Suprapubic skin (tissue), 4 donors: ENCODE results near the gene MCL1. TPM values are rescaled to one million over a fixed set of nuclear protein-coding genes. Genes with fewer than 3 reads are reported as not detected.
A peak's percentile ranks its signal among the peaks of the same experiment; 100 is the strongest.

Source experiments
- DNase-seq, 2 donors: peaks; one replicate each; pipeline ENCODE4 v3.0.0-alpha.2; 2019; ENCODE audit warnings: low spot score in 2 of 2
- H3K27ac ChIP-seq: fragments of 200-600 bp; sonication (generic); one replicate; pipeline ENCODE4 v1.5.1; 2019
- H3K27me3 ChIP-seq: fragments of 200-600 bp; sonication (generic); one replicate; pipeline ENCODE4 v1.5.1; 2019
- H3K36me3 ChIP-seq: fragments of 200-600 bp; sonication (generic); one replicate; pipeline ENCODE4 v1.5.1; 2019
- H3K4me1 ChIP-seq: fragments of 200-600 bp; sonication (generic); one replicate; pipeline ENCODE4 v1.5.1; 2019
- H3K4me3 ChIP-seq: fragments of 200-600 bp; sonication (generic); one replicate; pipeline ENCODE4 v1.5.1; 2019; ENCODE audit warnings: mild to moderate bottlenecking
- H3K9me3 ChIP-seq: fragments of 200-600 bp; sonication (generic); one replicate; pipeline ENCODE4 v1.5.1; 2019
- EP300 ChIP-seq: sonication (generic); formaldehyde crosslinking; IDR thresholded peaks from one replicate; pipeline ENCODE4 v1.6.1; 2017; ENCODE audit warnings: antibody characterized with exemption
- POLR2A ChIP-seq, 2 donors: fragments of 450-650 bp; IDR thresholded peaks; one replicate each; pipeline ENCODE4 v1.6.1; 2017; ENCODE audit warnings: antibody characterized with exemption in 2 of 2, mild to moderate bottlenecking in 2 of 2, moderate library complexity in 2 of 2
- POLR2AphosphoS5 ChIP-seq, 3 donors: sonication (generic); formaldehyde crosslinking; IDR thresholded peaks; one replicate each; pipeline ENCODE4 v1.6.1; 2017; ENCODE audit warnings: antibody characterized with exemption in 3 of 3
- WGBS: methylation state at CpG from one replicate; pipeline ENCODE4 v1.1.5; 2018; 5-methylcytosine and 5-hydroxymethylcytosine counted together
- total RNA-seq, 4 donors: library from RNA; depleted of rRNA; stranded (reverse); fragments of >200 nt; gene quantifications; one replicate each; pipeline ENCODE4 v1.1.0, GENCODE V29; 2016
- TF ChIP-seq, protein P1 (sequence below), 2 donors: fragments of 200-600 bp in 1 of 2; fragments of 450-650 bp in 1 of 2; sonication (generic) in 1 of 2; IDR thresholded peaks; one replicate each; pipeline ENCODE4 v1.5.1; 2016 to 2019; ENCODE audit warnings: antibody characterized with exemption in 2 of 2, mild to moderate bottlenecking in 1 of 2, moderate library complexity in 1 of 2

MCL1 gene
- total RNA-seq, 4 donors from 2014 or later, result 211 to 307 (median 270) TPM

DNA sequence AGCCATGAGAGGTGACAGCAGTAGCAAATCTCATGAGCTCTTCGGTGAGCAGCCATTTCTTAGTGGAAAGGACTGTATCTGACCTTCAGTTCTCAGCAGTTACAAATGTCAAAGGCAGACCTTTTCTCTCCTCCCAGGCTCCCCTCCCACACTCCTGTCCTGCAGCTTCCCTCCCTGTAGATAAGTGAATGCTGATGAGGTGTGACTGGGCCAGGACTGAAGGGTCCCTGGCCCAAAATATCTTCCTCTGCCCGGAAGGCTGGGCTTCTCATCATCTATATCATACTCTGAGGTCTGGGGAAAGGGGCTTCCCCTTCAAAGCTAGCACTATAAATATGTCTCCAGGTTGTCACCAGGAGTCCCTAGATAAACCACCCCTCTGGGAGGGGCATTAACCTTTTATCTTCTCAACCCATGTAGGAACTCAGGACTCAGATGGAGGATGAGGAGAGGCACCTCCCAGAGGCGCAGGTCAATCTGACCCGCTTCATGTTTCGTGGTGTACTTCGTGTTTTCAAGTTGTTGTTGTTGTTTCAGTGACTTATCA, 33.9 kb downstream of the MCL1 start:
- TF ChIP-seq POLR2A (IDR thresholded peaks at IDR 0.05) (no peak), POLR2AphosphoS5 (IDR thresholded peaks at IDR 0.05) (no peak), EP300 (no peak)
- TF ChIP-seq, protein P1, sequence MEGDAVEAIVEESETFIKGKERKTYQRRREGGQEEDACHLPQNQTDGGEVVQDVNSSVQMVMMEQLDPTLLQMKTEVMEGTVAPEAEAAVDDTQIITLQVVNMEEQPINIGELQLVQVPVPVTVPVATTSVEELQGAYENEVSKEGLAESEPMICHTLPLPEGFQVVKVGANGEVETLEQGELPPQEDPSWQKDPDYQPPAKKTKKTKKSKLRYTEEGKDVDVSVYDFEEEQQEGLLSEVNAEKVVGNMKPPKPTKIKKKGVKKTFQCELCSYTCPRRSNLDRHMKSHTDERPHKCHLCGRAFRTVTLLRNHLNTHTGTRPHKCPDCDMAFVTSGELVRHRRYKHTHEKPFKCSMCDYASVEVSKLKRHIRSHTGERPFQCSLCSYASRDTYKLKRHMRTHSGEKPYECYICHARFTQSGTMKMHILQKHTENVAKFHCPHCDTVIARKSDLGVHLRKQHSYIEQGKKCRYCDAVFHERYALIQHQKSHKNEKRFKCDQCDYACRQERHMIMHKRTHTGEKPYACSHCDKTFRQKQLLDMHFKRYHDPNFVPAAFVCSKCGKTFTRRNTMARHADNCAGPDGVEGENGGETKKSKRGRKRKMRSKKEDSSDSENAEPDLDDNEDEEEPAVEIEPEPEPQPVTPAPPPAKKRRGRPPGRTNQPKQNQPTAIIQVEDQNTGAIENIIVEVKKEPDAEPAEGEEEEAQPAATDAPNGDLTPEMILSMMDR (IDR thresholded peaks at IDR 0.05), result no peak
- Histone ChIP-seq H3K36me3 (no peaks in the 10 kb centered on the region), H3K27me3 (no peaks in the 10 kb centered on the region), H3K4me3 (no peak overlapping the region), H3K9me3 (no peaks in the 10 kb centered on the region), H3K4me1 (peaks cover 22% of the 10 kb centered on the region), H3K27ac (no peak overlapping the region)
- DNase-seq, result no peak
- WGBS, result 92% methylated on average over 6 of the region's 6 CpGs

DNA sequence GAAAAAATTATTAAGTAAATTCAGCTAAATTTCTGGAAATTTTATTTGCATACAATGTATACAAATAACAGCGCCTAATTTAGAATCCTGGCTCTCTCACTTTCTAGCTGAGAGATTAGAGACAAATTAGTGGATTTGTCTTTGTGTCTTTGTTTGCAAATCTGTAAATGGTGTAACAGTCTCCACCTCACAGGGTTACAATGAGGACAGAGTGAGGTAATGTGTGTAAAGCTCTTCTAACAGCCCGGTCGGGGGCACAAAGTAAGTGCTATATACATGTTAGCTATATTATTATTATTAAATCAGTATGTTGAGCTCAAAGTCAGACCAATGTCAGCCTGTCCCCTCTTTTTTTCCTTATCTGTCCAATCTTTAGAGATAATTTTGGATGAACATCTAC, 35.2 kb downstream of the MCL1 start:
- H3K4me1 ChIP-seq, result peaks cover 9% of the 10 kb centered on the region
- WGBS, result 68% methylated on average over 3 of the region's 3 CpGs
- H3K4me3 ChIP-seq, result no peak overlapping the region
- H3K27me3 ChIP-seq, result no peaks in the 10 kb centered on the region
- DNase-seq, result no peak
- H3K9me3 ChIP-seq, result no peaks in the 10 kb centered on the region
- peak overlapping the region; percentile 35 for H3K27ac ChIP-seq
- TF ChIP-seq, protein P1 (IDR thresholded peaks at IDR 0.05), result no peak
- no peak for TF ChIP-seq POLR2AphosphoS5 (IDR thresholded peaks at IDR 0.05)
- no peak for TF ChIP-seq EP300
- no peak for TF ChIP-seq POLR2A (IDR thresholded peaks at IDR 0.05)
- H3K36me3 ChIP-seq, result no peaks in the 10 kb centered on the region

DNA sequence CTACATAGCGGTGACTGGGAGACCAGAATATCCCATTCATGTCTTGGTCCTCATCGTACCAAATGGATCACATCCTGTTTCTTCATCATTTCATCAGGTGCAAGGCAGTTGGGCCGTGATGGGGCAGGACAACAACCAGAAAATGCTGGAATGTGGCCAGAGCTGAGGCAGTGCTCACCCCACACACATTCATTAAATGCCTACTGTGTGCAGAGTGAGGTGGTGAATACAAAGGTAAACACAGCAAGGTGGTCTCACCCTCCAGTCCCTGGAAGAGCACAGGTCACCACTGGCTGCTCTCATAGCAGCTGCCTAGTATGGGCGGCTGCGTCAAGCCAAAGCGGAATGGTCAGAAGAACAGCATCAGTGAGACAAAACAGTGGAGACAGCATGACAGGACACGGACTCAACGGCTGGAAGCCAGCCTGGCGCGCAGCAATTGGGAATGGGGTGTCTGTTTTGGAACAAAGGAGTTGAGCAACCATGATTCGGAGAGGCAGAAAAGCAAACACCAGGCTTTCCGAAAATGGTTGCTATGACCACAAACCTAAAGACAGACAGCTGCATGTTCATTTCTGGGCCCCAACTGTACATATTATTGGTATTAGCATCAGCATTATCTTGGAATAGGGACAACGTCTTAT, 35.8 kb downstream of the MCL1 start:
- Histone ChIP-seq H3K27me3 (no peaks in the 10 kb centered on the region), H3K9me3 (no peaks in the 10 kb centered on the region), H3K4me3 (no peak overlapping the region), H3K27ac (peak overlapping the region; percentile 18), H3K36me3 (no peaks in the 10 kb centered on the region), H3K4me1 (peaks cover 8% of the 10 kb centered on the region)
- peak in 1 of 2 donors; percentile 84 for DNase-seq
- WGBS, result 71% methylated on average over 13 of the region's 13 CpGs
- peak in 2 of 3 donors; percentile 11 to 56 for TF ChIP-seq POLR2AphosphoS5 (IDR thresholded peaks at IDR 0.05)
- TF ChIP-seq EP300, result no peak

DNA sequence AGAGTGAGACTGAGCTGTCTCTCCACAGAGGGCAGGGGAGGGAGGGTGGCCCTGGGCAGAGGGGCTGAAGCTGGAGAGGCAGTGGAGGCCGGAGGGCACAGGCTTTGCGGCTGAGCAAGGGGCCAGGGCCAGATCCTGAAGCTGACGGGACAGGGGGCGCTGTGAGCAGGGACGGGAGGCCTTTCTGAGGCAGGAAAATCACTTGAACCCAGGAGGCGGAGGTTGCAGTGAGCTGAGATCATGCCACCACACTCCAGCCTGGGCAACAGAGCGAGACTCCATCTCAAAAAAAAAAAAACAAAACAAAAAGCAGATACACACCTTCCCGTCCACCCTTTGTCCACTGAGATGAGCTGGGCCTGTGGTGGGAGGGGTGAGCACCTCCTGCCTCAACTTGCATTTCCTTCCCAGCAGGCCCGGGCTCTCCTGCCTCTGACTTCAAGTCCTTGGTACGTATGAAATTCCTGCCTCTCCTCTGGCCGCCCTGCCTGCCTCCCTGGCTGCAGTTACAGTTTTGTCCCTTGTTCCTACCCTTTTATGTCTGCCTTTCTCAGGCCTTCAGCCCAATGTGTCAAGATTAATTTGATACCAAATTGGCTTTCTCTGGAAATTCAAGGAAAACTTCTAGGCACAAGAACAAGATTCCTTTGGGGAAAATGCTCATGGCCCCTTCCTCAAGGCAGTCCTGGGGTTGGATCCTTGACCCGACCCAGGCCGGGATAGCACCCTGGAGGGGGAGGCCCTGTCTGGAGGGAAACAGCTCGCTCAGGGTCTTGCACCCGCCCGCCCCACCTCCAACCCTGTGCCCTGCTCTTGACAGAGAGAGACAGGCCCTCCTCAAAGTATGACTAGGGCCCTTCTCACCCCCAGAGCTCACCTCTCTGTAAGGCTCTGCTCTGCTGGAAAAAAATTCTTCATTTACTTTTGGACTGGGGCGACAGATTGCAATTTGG, 41.4 kb downstream of the MCL1 start:
- no peaks in the 10 kb centered on the region for H3K9me3 ChIP-seq
- 60% methylated on average over 17 of the region's 17 CpGs for WGBS
- no peaks in the 10 kb centered on the region for H3K36me3 ChIP-seq
- H3K27ac ChIP-seq, result peak overlapping the region; percentile 59
- no peaks in the 10 kb centered on the region for H3K27me3 ChIP-seq
- peaks cover 23% of the 10 kb centered on the region for H3K4me1 ChIP-seq
- H3K4me3 ChIP-seq, result no peak overlapping the region
- DNase-seq, result no peak
- TF ChIP-seq POLR2AphosphoS5 (IDR thresholded peaks at IDR 0.05), result no peak
- no peak for TF ChIP-seq POLR2A (IDR thresholded peaks at IDR 0.05)
- TF ChIP-seq EP300, result no peak
- TF ChIP-seq, protein P1 (IDR thresholded peaks at IDR 0.05), result no peak

DNA sequence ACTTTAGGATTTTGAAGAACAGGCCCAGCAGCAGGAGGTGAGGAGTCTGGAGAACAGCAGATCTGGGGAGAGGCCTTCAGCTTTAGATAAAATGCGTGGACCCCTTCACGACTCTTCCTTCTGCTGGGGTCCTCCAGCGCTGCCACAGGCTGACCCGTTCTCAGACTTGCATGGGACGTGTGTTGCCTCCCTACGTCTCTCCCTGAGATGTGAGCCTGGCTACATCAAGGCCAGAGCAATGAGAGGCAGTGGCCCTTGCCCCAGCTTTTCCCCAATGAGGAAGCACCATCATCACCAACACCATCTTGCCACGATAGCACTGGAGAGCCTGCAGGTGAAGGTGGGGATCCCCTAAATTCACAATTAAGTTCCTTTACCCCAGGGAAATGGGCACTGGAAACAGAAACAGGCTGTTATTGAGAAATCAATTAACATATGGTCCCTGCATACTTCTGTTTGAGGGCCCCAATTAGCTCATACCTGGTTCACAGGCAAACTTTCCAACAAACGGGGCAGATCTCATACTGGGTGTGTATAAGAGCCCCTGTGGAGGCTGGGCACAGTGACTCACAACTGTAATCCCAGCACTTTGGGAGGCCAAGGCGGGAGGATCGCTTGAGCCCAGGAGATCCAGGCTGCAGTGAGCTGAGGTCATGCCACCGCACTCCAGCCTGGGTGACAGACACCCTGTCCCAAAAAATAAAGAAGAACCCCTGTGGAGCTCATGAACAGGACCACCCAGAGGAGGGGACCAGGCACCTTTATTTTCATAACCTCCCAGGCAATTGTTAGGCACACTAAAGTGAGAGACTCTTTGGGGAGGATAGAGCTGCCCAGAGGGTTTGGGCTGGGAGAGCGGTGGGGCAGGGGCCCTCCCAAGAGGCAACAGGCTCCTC, 42.3 kb downstream of the MCL1 start:
- Histone ChIP-seq H3K27ac (peak overlapping the region; percentile 59), H3K4me1 (peaks cover 28% of the 10 kb centered on the region), H3K27me3 (no peaks in the 10 kb centered on the region), H3K36me3 (no peaks in the 10 kb centered on the region), H3K9me3 (no peaks in the 10 kb centered on the region), H3K4me3 (no peak overlapping the region)
- 88% methylated on average over 9 of the region's 12 CpGs for WGBS
- DNase-seq, result no peak
- TF ChIP-seq, protein P1 (IDR thresholded peaks at IDR 0.05), result no peak
- TF ChIP-seq POLR2AphosphoS5 (IDR thresholded peaks at IDR 0.05) (no peak), EP300 (no peak)
